ENCODE data around the gene PBX1. TPM values are rescaled to one million over a fixed set of nuclear protein-coding genes. Genes with fewer than 3 reads are reported as not detected.
"Not testable (repeated sequence)": the region's sequence is repeated elsewhere in the genome, so short reads cannot be mapped to it uniquely, and the experiment has no call there.

The PBX1 gene
- total RNA-seq, 1 donor from 2014 or later, result 37.4 TPM

DNA sequence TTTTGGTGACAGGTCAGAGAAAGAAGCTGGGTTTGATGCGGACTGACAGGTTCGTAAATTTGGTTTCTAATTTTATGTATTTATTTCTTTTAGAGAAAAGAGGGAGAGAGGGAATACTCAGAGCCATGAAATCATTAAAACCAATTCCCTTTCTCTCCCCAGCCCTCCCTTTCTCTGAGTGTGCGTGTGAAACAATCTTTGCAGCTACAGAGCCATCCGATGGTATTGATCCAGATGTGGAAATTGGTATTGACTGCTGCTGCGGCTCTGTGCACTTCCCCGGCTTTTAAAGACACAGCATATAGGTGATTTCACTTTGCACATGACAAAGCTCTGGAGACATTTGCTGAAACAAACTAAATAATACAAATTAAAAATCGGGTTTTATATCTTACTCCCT is 42.4 kb upstream of the PBX1 start:
- H3K27ac ChIP-seq, result no peak overlapping the region
- no peaks in the 10 kb centered on the region for H3K9me3 ChIP-seq
- TF ChIP-seq, protein P1, sequence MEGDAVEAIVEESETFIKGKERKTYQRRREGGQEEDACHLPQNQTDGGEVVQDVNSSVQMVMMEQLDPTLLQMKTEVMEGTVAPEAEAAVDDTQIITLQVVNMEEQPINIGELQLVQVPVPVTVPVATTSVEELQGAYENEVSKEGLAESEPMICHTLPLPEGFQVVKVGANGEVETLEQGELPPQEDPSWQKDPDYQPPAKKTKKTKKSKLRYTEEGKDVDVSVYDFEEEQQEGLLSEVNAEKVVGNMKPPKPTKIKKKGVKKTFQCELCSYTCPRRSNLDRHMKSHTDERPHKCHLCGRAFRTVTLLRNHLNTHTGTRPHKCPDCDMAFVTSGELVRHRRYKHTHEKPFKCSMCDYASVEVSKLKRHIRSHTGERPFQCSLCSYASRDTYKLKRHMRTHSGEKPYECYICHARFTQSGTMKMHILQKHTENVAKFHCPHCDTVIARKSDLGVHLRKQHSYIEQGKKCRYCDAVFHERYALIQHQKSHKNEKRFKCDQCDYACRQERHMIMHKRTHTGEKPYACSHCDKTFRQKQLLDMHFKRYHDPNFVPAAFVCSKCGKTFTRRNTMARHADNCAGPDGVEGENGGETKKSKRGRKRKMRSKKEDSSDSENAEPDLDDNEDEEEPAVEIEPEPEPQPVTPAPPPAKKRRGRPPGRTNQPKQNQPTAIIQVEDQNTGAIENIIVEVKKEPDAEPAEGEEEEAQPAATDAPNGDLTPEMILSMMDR (IDR thresholded peaks at IDR 0.05), result no peak
- no peak overlapping the region for H3K4me3 ChIP-seq
- H3K27me3 ChIP-seq, result no peaks in the 10 kb centered on the region
- DNase-seq (ENCODE audit: low spot score in 2 of 2), result no peak
- H3K36me3 ChIP-seq, result no peaks in the 10 kb centered on the region
- H3K4me1 ChIP-seq, result no peaks in the 10 kb centered on the region
- intact Hi-C loops (cut with DNase I), result no loop called here

DNA sequence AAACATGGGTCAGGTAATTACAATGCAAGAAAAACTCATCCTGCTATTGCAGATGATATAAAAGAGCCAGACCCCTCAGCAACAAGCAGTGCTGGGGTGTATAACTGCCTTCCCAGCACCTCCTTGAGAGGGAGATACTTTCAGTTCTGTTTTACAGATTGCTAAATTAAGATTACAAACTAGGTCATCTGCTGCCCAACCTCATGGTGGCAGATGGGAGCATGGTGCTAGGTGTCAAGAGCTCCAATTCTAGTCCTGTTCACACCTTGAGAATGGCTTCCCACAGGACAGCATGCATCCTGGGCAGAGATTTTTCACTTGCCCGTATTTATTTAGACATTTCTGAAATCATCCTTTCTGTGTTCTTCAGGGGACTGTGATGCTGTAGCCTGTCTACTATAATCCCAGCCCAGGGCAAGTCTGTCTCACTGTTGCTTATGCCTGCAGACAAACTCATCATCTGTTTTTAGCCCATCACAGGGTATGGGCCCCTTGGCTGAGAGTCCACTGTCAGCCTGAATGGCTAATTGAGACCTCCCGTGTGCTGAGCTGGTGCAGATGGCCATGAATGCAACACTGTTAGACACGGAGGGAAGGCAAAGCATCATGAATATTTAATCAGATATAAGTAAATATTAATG is 40.2 kb upstream of the PBX1 start:
- H3K9me3 ChIP-seq, result no peaks in the 10 kb centered on the region
- no peak overlapping the region for H3K4me3 ChIP-seq
- no peaks in the 10 kb centered on the region for H3K4me1 ChIP-seq
- TF ChIP-seq, protein P1 (IDR thresholded peaks at IDR 0.05), result no peak
- intact Hi-C loops (cut with DNase I), result no loop called here
- H3K27ac ChIP-seq, result no peak overlapping the region
- H3K27me3 ChIP-seq, result no peaks in the 10 kb centered on the region
- no peaks in the 10 kb centered on the region for H3K36me3 ChIP-seq
- DNase-seq (ENCODE audit: low spot score in 2 of 2), result no peak

GRCh38 chr1:164519426-164519825 is 39.6 kb upstream of the PBX1 start:
- H3K36me3 ChIP-seq, result no peaks in the 10 kb centered on the region
- H3K27ac ChIP-seq, result no peak overlapping the region
- no peak overlapping the region for H3K4me3 ChIP-seq
- no peak for DNase-seq (ENCODE audit: low spot score in 2 of 2)
- no peaks in the 10 kb centered on the region for H3K27me3 ChIP-seq
- H3K9me3 ChIP-seq, result no peaks in the 10 kb centered on the region
- H3K4me1 ChIP-seq, result peaks cover 0 to 1% of the 10 kb centered on the region in 2 donors
- intact Hi-C loops (cut with DNase I), result no loop called here
- TF ChIP-seq, protein P1 (IDR thresholded peaks at IDR 0.05), result no peak

DNA sequence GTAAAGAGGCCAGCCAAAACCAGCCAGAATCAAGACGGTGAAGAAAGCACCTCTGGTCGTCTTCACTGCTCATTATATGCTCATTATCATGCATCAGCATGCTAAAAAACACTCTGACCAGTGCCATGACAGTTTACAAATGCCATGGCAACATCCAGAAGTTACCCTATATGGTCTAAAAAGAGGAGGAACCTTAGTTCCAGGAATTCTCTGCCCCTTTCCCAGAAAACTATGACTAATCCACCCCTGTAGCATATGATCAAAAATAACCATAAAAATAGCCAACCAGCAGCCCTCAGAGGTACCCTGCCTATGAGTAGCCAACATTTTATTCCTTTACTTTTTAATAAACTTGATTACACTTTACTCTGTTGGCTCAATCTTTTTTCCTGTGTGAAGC is 34.2 kb upstream of the PBX1 start:
- intact Hi-C loops (cut with DNase I), result no loop called here
- TF ChIP-seq, protein P1 (IDR thresholded peaks at IDR 0.05), result no peak

GRCh38 chr1:164534863-164535610 is 23.9 kb upstream of the PBX1 start:
- Histone ChIP-seq H3K27ac (no peak overlapping the region), H3K4me3 (no peak overlapping the region), H3K27me3 (no peaks in the 10 kb centered on the region), H3K4me1 (no peaks in the 10 kb centered on the region), H3K9me3 (no peaks in the 10 kb centered on the region), H3K36me3 (no peaks in the 10 kb centered on the region)
- TF ChIP-seq, protein P1 (IDR thresholded peaks at IDR 0.05), result no peak
- intact Hi-C loops (cut with DNase I), result no loop called here
- DNase-seq (ENCODE audit: low spot score in 2 of 2), result no peak

More for the DNA sequence above, 34.2 kb upstream of the PBX1 start:
- Histone ChIP-seq H3K27ac (peak overlapping the region in 1 of 2 donors; percentile 45), H3K4me3 (no peak overlapping the region), H3K27me3 (no peaks in the 10 kb centered on the region), H3K36me3 (no peaks in the 10 kb centered on the region), H3K4me1 (peaks cover 0 to 3% of the 10 kb centered on the region in 2 donors), H3K9me3 (peaks cover 0 to 11% of the 10 kb centered on the region in 2 donors)
- DNase-seq (ENCODE audit: low spot score in 2 of 2), result no peak

DNA sequence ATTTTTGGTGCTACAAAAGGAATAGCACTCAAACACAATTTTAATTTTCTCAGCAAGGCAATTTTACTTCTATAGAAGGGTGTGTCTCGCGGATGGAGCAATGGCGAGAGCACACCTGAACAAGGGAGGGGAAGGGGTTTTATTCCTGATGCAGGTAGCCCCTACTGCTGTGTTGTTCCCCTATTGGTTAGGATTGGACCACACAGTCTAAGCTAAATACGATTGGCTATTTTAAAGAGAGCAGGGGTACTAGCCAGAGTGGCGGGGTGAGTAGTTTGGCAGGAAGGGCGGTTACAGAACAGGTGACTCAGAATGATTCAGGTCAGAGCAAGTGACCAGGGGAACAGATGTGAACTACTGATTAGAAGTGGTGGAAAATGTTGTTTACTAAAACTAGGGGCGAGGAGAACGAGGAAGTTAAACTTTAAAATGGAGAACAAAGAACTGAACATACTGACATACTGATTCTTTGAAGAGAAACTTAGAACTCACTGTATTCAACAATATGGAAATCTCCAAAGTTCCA is 6.5 kb upstream of the PBX1 start:
- H3K4me1 ChIP-seq; H3K27ac ChIP-seq; intact Hi-C loops (cut with DNase I); DNase-seq (ENCODE audit: low spot score in 2 of 2); H3K4me3 ChIP-seq; H3K36me3 ChIP-seq; H3K9me3 ChIP-seq; H3K27me3 ChIP-seq: not testable (repeated sequence)

Measured in ascending aorta (tissue), 2 donors.